Hepatocyte (in vitro differentiated cells): Measurements from ENCODE around the gene NUDT3. TPM values are rescaled to one million over a fixed set of nuclear protein-coding genes. Genes with fewer than 3 reads are reported as not detected.
"Not testable (repeated sequence)": the region's sequence is repeated elsewhere in the genome, so short reads cannot be mapped to it uniquely, and the experiment has no call there.

Source experiments
- DNase-seq: peaks from one replicate; pipeline ENCODE4 v3.0.0-alpha.2; 2016; ENCODE audit warnings: low spot score
- H2AFZ ChIP-seq: fragments of 200-600 bp; sonication (generic); 2 replicates; pipeline ENCODE4 v1.6.0; 2016; ENCODE audit warnings: antibody characterized with exemption, mild to moderate bottlenecking
- H3K27ac ChIP-seq: fragments of 200-600 bp; sonication (generic); 2 replicates; pipeline ENCODE4 v1.5.1; 2016; ENCODE audit warnings: mild to moderate bottlenecking
- H3K27me3 ChIP-seq: fragments of 200-600 bp; sonication (generic); 2 replicates; pipeline ENCODE4 v1.6.1; 2016
- H3K36me3 ChIP-seq: fragments of 200-600 bp; sonication (generic); replicated peaks from 2 replicates; pipeline ENCODE4 v1.5.1; 2016; ENCODE audit warnings: low read depth; ENCODE audit not compliant: insufficient read depth
- H3K4me1 ChIP-seq: fragments of 200-600 bp; sonication (generic); 2 replicates; pipeline ENCODE4 v1.5.1; 2016; ENCODE audit warnings: mild to moderate bottlenecking, moderate library complexity; ENCODE audit not compliant: insufficient read depth
- H3K4me2 ChIP-seq: fragments of 200-600 bp; sonication (generic); 2 replicates; pipeline ENCODE4 v1.6.0; 2016
- H3K4me3 ChIP-seq: fragments of 200-600 bp; sonication (generic); 2 replicates; pipeline ENCODE4 v1.5.1; 2016; ENCODE audit warnings: mild to moderate bottlenecking
- H3K79me2 ChIP-seq: fragments of 200-600 bp; sonication (generic); 2 replicates; pipeline ENCODE4 v1.6.0; 2017; ENCODE audit warnings: mild to moderate bottlenecking
- H3K9me2 ChIP-seq: fragments of 200-600 bp; sonication (generic); replicated peaks from 2 replicates; pipeline ENCODE4 v1.6.0; 2017; ENCODE audit warnings: mild to moderate bottlenecking; ENCODE audit not compliant: insufficient read depth
- H3K9me3 ChIP-seq: fragments of 200-600 bp; sonication (generic); 2 replicates; pipeline ENCODE4 v1.5.1; 2016; ENCODE audit warnings: low read depth, mild to moderate bottlenecking
- H4K20me1 ChIP-seq: fragments of 200-600 bp; sonication (generic); 2 replicates; pipeline ENCODE4 v1.6.0; 2016; ENCODE audit warnings: mild to moderate bottlenecking; ENCODE audit not compliant: insufficient read depth, poor library complexity, severe bottlenecking
- EZH2 ChIP-seq: fragments of 200-600 bp; sonication (generic); IDR thresholded peaks from 2 replicates; pipeline ENCODE4 v1.6.1; 2016; ENCODE audit warnings: antibody characterized with exemption, mild to moderate bottlenecking, borderline replicate concordance
- EZH2phosphoT487 ChIP-seq: fragments of 200-600 bp; sonication (generic); IDR thresholded peaks from one replicate; pipeline ENCODE4 v1.6.1; 2018; ENCODE audit warnings: antibody characterized with exemption, mild to moderate bottlenecking, low read depth, moderate library complexity; ENCODE audit not compliant: unreplicated experiment, severe bottlenecking
- WGBS: methylation state at CpG from one replicate; pipeline ENCODE4 v1.1.6; 2016; ENCODE audit warnings: low lambda C conversion rate; ENCODE audit errors: missing lambda C conversion rate; 5-methylcytosine and 5-hydroxymethylcytosine counted together
- polyA plus RNA-seq: library from polyadenylated mRNA; unstranded; fragments of >200 nt; fragmentation: Nextera tagmentation; extraction: Ambion mirVana; gene quantifications from 2 replicates; pipeline ENCODE4 v1.2.1, GENCODE V29; 2016
- total RNA-seq: library from RNA; depleted of rRNA; stranded (reverse); fragments of >200 nt; gene quantifications from 2 replicates; pipeline ENCODE4 v1.2.3, GENCODE V29; 2014
- TF ChIP-seq, protein P1 (sequence below): fragments of 200-600 bp; sonication (generic); IDR thresholded peaks from 2 replicates; pipeline ENCODE4 v1.5.1; 2016; ENCODE audit warnings: antibody characterized with exemption, mild to moderate bottlenecking; ENCODE audit not compliant: poor library complexity

Gene NUDT3
- total and polyA plus RNA-seq, 2 experiments from 2014 or later, result 6.2 to 20.4 TPM

DNA sequence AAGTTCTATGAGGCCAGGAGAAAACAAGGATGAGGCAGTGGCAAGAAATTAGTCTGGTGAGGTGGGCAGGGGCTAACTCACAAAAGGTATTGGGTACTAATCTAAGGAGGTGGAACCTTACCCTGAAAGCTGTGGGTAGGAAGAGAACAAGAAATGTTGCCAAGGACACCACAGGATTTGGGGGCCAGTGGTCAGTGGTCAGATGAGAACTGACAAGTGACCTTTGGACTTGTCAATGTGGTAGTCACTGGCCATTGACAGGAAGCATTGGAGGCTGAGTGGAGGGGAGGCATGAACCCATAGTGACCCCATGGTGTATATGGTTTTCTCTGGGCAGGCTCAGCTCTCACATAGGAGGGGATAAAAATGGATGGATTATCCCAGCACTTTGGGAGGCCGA is 118.3 kb downstream of the NUDT3 start:
- no peak overlapping the region for H3K27ac ChIP-seq
- no peak for DNase-seq
- H3K9me3 ChIP-seq, result no peaks in the 10 kb centered on the region
- no peaks in the 10 kb centered on the region for H3K9me2 ChIP-seq
- H4K20me1 ChIP-seq, result no peaks in the 10 kb centered on the region
- H2AFZ ChIP-seq, result no peak overlapping the region
- H3K27me3 ChIP-seq, result no peaks in the 10 kb centered on the region
- no peaks in the 10 kb centered on the region for H3K4me1 ChIP-seq
- no peaks in the 10 kb centered on the region for H3K79me2 ChIP-seq
- no peak overlapping the region for H3K4me3 ChIP-seq
- no peaks in the 10 kb centered on the region for H3K36me3 ChIP-seq
- TF ChIP-seq, protein P1, sequence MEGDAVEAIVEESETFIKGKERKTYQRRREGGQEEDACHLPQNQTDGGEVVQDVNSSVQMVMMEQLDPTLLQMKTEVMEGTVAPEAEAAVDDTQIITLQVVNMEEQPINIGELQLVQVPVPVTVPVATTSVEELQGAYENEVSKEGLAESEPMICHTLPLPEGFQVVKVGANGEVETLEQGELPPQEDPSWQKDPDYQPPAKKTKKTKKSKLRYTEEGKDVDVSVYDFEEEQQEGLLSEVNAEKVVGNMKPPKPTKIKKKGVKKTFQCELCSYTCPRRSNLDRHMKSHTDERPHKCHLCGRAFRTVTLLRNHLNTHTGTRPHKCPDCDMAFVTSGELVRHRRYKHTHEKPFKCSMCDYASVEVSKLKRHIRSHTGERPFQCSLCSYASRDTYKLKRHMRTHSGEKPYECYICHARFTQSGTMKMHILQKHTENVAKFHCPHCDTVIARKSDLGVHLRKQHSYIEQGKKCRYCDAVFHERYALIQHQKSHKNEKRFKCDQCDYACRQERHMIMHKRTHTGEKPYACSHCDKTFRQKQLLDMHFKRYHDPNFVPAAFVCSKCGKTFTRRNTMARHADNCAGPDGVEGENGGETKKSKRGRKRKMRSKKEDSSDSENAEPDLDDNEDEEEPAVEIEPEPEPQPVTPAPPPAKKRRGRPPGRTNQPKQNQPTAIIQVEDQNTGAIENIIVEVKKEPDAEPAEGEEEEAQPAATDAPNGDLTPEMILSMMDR, result no peak
- no peak for TF ChIP-seq EZH2phosphoT487
- no peak for TF ChIP-seq EZH2
- no peak overlapping the region for H3K4me2 ChIP-seq
- 100% methylated on average over 1 of the region's 1 CpG for WGBS

DNA sequence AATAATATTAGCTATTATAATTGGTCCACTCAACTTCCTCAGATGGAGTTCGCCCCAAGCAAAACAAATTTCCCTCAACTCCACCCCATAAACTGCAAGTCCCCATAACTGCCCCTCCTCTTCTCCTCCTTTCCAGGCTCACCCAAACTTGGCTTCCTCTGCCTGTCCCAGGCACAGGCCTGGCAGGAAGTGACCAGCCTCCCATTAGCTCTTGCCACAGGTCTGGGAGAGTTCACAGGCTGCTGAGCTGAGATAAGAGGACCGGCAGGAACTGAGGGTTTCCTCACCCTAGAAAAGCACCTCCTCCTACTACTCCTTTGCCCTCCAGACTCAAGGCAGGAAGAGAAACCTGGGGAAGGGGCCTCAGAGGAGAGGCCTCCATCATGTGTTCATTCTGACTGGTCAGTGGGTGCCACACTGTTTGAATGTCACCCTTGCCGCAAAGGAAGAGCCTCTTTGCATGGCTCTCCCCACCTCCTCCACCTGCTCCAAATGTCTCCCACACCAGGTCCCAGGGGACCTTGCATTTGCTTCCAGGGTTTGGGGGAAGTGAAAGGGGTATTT is 119.1 kb downstream of the NUDT3 start:
- Histone ChIP-seq H4K20me1 (no peaks in the 10 kb centered on the region), H3K4me1 (no peaks in the 10 kb centered on the region), H3K9me3 (no peaks in the 10 kb centered on the region), H3K27me3 (no peaks in the 10 kb centered on the region), H3K4me2 (no peak overlapping the region), H3K27ac (no peak overlapping the region), H3K9me2 (no peaks in the 10 kb centered on the region), H3K36me3 (no peaks in the 10 kb centered on the region), H3K4me3 (no peak overlapping the region), H3K79me2 (no peaks in the 10 kb centered on the region), H2AFZ (no peak overlapping the region)
- 66% methylated on average over 3 of the region's 3 CpGs for WGBS
- TF ChIP-seq EZH2phosphoT487, result no peak
- DNase-seq, result no peak

DNA sequence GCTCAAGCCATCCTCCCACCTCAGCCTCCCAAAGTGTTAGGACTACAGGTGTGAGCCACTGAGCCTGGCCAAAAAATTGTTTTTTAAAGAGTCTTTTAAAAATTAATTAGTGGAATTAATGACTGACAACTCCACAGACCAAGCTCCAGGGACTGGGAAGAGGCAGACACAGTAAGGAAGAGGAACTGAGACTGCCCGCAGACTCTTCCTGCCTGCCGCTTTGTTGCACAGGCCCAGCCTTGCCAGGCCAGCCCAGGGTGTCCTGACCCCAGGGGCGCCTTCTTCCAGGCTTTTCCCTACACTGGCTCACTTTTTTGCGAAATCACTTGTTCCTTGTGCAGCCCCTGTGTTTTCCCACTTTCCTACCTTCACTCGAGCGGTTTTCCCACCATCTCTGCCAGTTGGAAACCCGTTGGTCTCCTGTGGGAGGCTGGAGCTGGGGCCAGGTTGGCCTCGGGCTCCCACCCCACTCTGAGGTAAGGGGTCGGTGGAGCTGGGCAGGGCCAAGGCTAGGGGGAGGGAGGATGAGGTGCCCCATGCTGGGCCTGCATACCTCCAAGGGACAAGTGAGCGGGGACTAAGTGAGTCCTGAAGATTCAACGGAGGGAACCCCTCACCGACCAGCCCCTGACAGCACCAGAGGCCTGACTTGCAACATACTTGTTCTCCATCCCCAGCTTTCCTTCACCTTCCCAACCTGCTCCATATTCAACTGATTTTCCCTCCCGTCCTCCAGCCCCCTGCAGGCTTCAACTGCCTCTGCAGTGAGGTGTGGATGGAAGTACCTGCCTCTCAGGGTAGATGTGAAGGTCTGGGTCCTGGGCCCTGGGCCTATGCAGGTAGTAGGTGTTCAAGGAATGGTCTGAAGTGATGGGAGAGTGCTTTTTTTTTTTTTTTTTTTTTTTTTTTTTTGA is 120.2 kb downstream of the NUDT3 start:
- TF ChIP-seq EZH2phosphoT487 (no peak), EZH2 (no peak)
- TF ChIP-seq, protein P1, result no peak
- H3K9me2 ChIP-seq, result no peaks in the 10 kb centered on the region
- H3K36me3 ChIP-seq, result no peaks in the 10 kb centered on the region
- no peaks in the 10 kb centered on the region for H4K20me1 ChIP-seq
- no peak overlapping the region for H3K27ac ChIP-seq
- no peak overlapping the region for H3K4me2 ChIP-seq
- WGBS, result 94% methylated on average over 13 of the region's 13 CpGs
- no peak overlapping the region for H2AFZ ChIP-seq
- no peaks in the 10 kb centered on the region for H3K4me1 ChIP-seq
- H3K4me3 ChIP-seq, result no peak overlapping the region
- no peaks in the 10 kb centered on the region for H3K79me2 ChIP-seq
- H3K27me3 ChIP-seq, result no peaks in the 10 kb centered on the region
- DNase-seq, result no peak
- H3K9me3 ChIP-seq, result no peaks in the 10 kb centered on the region

DNA sequence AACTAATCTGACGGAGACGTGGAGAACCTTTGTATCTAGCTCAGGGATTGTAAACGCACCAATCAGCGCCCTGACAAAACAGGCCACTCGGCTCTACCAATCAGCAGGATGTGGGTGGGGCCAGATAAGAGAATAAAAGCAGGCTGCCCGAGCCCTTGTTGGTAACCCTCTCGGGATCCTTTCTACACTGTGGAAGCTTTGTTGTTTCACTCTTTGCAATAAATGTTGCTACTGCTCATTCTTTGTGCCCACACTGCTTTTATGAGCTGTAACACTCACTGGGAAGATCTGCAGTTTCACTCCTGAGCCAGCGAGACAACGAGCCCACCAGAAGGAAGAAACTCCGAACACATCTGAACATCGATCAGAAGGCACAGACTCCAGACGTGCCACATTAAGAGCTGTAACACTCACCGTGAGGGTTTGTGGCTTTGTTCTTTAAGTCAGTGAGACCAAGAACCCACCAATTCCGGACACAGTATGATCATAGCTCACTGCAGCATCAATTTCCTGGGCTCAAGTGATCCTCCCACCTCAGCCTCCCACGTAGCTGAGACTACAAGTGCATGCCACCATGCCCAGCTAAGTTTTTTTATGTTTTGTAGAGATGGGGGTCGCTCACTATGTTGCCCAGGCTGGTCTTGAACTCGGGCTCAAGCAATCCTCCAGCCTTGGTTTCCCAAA is 122.7 kb downstream of the NUDT3 start:
- not testable (repeated sequence) for H3K4me3 ChIP-seq, H3K4me1 ChIP-seq, H3K27me3 ChIP-seq, H3K27ac ChIP-seq, H2AFZ ChIP-seq, DNase-seq, H3K79me2 ChIP-seq, H3K36me3 ChIP-seq, H3K9me2 ChIP-seq, H3K4me2 ChIP-seq, H3K9me3 ChIP-seq, H4K20me1 ChIP-seq
- WGBS, result 83% methylated on average over 17 of the region's 17 CpGs

DNA sequence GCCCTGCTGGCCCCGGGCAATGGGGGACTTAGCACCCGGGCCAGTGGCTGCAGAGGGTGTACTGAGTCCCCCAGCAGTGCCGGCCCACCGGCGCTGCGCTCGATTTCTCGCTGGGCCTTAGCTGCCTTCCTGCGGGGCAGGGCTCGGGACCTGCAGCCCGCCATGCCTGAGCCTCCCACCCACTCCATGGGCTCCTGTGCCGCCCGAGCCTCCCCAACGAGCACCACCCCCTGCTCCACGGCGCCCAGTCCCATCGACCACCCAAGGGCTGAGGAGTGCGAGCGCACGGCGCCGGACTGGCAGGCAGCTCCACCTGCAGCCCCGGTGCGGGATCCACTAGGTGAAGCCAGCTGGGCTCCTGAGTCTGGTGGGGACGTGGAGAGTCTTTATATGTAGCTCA is 123.3 kb downstream of the NUDT3 start:
- H3K9me2 ChIP-seq, H3K9me3 ChIP-seq, H3K4me1 ChIP-seq, H2AFZ ChIP-seq, H4K20me1 ChIP-seq, DNase-seq, H3K4me2 ChIP-seq, H3K27me3 ChIP-seq, H3K27ac ChIP-seq, H3K36me3 ChIP-seq, H3K79me2 ChIP-seq, H3K4me3 ChIP-seq: not testable (repeated sequence)
- 97% methylated on average over 17 of the region's 25 CpGs for WGBS
